Esophagus squamous epithelium (tissue), 4 donors: ENCODE measurements around the gene SRBD1.

Experiments
- CTCF ChIP-seq, 6 experiments: fragments of 450-650 bp in 4 of 6; fragments of 200-600 bp in 2 of 6; sonication (generic) in 2 of 6; IDR thresholded peaks; one replicate each; pipeline ENCODE4 v1.5.1; 2016 to 2019; ENCODE audit warnings: antibody characterized with exemption in 6 of 6, mild to moderate bottlenecking in 4 of 6, moderate library complexity in 4 of 6
- POLR2A ChIP-seq, 4 donors: fragments of 450-650 bp; IDR thresholded peaks; one replicate each; pipeline ENCODE4 v1.6.1; 2017; ENCODE audit warnings: antibody characterized with exemption in 4 of 4, mild to moderate bottlenecking in 4 of 4, moderate library complexity in 3 of 4

GRCh38 chr2:45477546-45477945 is 133.5 kb downstream of the SRBD1 start:
- no peak for TF ChIP-seq POLR2A (IDR thresholded peaks at IDR 0.05)
- TF ChIP-seq CTCF (IDR thresholded peaks at IDR 0.05): no peak
